Endothelial cell of umbilical vein (primary cell): ENCODE data around the gene SEMA3A.

Experiments used
- POLR2AphosphoS5 ChIP-seq: IDR thresholded peaks from 2 replicates; pipeline ENCODE4 v1.6.1; 2012; ENCODE audit warnings: low read depth, mild to moderate bottlenecking, control low read depth, low read length, moderate library complexity; ENCODE audit not compliant: insufficient read depth
- TF ChIP-seq, protein P1 (sequence below), 2 donors: IDR thresholded peaks; 1 replicate in 1 of 2; 2 replicates in 1 of 2; pipeline ENCODE4 v1.5.1; 2011; ENCODE audit warnings: low read length in 2 of 2, mild to moderate bottlenecking in 2 of 2, moderate library complexity in 2 of 2, control low read depth in 1 of 2, inconsistent platforms in 1 of 2, low read depth in 1 of 2; ENCODE audit not compliant: insufficient read depth in 1 of 2; ENCODE audit errors: extremely low read depth in 1 of 2

DNA sequence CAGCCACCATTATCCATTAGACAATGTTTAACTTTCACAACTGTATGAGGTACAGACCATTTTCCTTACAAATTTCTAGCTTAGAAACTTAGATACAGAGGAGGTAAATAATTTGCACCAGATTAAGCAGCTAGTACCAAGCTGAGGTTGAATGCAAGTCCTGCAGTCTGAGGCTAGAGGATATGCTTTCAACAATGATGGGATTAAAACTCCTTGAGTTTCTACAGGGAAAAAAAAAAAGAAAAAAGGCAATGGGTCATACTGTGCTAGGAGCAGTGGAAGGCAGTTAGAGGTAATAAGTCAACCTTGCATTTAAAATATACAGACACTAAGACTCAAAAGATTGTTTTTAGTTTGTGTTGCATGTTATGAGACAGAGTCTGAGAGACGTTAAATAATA is 86.5 kb downstream of the SEMA3A start:
- TF ChIP-seq, protein P1, sequence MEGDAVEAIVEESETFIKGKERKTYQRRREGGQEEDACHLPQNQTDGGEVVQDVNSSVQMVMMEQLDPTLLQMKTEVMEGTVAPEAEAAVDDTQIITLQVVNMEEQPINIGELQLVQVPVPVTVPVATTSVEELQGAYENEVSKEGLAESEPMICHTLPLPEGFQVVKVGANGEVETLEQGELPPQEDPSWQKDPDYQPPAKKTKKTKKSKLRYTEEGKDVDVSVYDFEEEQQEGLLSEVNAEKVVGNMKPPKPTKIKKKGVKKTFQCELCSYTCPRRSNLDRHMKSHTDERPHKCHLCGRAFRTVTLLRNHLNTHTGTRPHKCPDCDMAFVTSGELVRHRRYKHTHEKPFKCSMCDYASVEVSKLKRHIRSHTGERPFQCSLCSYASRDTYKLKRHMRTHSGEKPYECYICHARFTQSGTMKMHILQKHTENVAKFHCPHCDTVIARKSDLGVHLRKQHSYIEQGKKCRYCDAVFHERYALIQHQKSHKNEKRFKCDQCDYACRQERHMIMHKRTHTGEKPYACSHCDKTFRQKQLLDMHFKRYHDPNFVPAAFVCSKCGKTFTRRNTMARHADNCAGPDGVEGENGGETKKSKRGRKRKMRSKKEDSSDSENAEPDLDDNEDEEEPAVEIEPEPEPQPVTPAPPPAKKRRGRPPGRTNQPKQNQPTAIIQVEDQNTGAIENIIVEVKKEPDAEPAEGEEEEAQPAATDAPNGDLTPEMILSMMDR (IDR thresholded peaks at IDR 0.05; ENCODE audit: extremely low read depth in 1 of 2, insufficient read depth in 1 of 2, low read depth in 1 of 2, low read length in 2 of 2): no peak
- TF ChIP-seq POLR2AphosphoS5: no peak
